Esophagus squamous epithelium (tissue), 4 donors: ENCODE results near the gene DUSP23.
A peak's percentile ranks its signal among the peaks of the same experiment; 100 is the strongest.

Experiments
- CTCF ChIP-seq, 6 experiments: fragments of 450-650 bp in 4 of 6; fragments of 200-600 bp in 2 of 6; sonication (generic) in 2 of 6; IDR thresholded peaks; one replicate each; pipeline ENCODE4 v1.5.1; 2016 to 2019; ENCODE audit warnings: antibody characterized with exemption in 6 of 6, mild to moderate bottlenecking in 4 of 6, moderate library complexity in 4 of 6
- POLR2A ChIP-seq, 4 donors: fragments of 450-650 bp; IDR thresholded peaks; one replicate each; pipeline ENCODE4 v1.6.1; 2017; ENCODE audit warnings: antibody characterized with exemption in 4 of 4, mild to moderate bottlenecking in 4 of 4, moderate library complexity in 3 of 4

GRCh38 chr1:159798893-159799292 is 18.1 kb downstream of the DUSP23 start:
- TF ChIP-seq POLR2A (IDR thresholded peaks at IDR 0.05) (no peak), CTCF (IDR thresholded peaks at IDR 0.05) (peak; percentile 36 to 89 (median 80))
